ENCODE results near the gene FGF22.
"Not testable (repeated sequence)": the region's sequence is repeated elsewhere in the genome, so short reads cannot be mapped to it uniquely, and the experiment has no call there.

FGF22 gene

DNA sequence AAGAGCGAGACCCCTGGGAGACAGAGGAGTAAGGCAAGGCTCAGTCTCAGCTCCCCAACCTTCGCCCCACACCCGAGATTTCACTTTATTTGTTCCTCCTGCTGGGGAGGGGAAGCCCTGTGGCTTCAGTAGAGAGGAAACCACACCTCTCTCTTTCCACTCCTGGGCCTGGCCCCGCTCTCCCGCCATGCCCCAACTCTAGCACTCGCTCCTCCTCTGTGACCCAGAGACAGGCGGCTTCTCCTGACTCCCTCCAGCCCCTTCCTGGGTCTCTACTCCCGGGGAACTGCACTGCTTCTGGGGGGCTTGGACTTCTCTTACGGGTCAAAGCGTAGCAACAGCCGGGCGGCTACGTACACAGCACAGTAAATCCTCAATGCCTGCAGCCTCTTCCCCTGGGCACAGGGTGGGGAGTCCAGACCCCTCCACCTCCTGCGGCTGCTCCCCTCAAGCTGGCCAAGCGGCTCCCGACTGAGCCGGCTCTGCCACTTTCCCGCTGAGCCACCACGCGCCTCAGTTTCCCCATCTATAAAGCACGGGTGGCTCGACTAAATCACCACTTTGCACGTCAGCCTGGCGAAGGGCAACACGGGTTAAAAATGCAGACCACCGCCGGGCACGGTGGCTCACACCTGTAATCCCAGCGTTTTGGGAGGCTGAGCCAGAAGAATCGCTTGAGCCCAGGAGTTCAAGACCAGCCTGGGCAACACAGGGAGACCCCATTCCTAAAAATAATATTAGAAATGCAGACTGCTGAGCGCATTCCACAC lies 21.9 kb downstream of the FGF22 start:
- peak; percentile 67 for DNase-seq

DNA sequence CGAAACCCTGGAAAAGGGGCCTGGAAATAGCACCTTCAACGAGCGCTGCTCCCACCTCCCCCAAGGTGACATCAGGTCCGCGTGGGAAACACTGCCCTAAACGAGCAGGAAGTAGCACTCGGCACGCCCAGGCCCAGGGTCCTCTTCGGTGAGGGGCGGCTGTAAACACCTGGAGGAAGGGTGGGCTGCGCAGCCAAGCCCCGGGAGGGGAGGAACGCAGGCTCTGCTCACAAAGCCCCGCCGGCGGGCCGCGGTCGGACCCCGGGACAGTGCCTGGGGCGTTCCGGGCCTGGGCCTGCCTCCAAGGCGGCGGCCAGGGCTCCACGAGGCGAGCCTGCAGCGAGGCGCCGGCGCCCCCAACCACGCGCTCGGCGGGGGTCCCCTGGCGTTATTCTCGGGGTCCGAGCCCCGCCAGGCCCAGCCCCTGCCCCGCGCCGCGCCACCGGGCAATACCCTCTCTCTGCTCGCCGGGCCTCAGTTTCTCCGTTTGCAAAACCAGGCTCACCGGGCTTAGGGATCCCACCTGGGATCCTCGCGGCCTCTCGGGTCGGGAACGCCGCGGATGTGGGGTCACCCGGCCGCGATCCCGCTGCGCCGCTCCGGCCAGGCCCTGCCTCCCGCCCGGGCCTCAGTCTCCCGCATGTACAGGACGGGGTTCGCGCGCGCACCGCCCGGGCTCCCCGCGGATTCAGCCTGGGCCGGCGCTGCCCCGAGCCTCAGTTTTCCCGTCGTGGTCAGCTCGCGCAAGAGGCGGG lies 22.7 kb downstream of the FGF22 start:
- DNase-seq: peak; percentile 64

GRCh38 chr19:662962-663681 lies 23.4 kb downstream of the FGF22 start, which contains the start of gene RNF126:
TSS of gene RNF126 (minus strand) at chr19:663214. CDS start at chr19:663121, 93 bp downstream.
- DNase-seq: peak; percentile 94

DNA sequence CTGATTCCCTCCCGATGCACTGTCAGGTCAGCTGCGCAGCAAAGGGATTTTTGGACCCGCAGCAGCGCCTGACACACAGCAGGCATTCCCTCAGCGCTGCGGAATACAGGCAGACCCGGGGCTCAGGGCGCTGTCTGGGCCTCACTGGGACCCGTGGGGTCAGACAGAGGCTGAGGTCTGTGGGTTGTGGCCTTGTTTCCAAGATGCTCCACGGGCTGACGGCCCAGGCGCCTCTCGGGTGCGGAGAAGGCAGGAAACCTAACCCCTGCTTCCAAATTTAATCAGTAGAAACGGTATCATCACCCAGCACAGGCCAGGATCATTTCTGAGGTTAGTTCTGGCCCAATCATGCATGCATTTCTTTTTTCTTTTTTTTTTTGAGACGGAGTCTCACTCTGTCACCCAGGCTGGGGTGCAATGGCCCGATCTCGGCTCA lies 24.0 kb downstream of the FGF22 start:
- no peak for DNase-seq

DNA sequence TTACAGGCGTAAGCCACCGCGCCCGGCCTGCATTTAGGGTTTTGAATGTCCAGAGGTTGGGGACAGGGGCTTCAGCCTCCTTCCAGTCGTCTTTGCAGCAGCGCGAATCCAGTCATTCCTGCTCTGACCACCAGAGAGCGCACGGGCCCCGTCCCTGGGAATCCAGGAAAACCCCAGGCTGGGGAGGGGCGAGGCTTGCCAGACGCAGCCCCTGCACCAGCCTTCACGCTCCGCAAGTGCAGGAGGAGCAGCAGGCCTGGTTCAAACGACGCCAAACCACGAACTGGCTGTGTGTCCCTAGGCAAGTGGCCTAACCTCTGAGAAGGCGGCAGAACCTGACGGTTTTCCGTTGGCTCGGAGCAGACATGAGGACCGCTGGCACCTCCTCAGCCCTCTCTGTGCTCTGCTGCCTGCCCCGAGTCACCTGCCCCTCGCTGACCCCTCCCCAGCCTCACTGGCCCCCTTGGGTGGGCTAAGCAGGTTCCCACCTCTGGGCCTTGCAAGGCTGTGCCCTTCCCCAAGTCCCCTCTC lies 25.3 kb downstream of the FGF22 start:
- peak; percentile 81 for DNase-seq

- DNase-seq: not testable (repeated sequence)
Observed at GRCh38 chr19:666985-667573, 27.4 kb downstream of the FGF22 start.

DNA sequence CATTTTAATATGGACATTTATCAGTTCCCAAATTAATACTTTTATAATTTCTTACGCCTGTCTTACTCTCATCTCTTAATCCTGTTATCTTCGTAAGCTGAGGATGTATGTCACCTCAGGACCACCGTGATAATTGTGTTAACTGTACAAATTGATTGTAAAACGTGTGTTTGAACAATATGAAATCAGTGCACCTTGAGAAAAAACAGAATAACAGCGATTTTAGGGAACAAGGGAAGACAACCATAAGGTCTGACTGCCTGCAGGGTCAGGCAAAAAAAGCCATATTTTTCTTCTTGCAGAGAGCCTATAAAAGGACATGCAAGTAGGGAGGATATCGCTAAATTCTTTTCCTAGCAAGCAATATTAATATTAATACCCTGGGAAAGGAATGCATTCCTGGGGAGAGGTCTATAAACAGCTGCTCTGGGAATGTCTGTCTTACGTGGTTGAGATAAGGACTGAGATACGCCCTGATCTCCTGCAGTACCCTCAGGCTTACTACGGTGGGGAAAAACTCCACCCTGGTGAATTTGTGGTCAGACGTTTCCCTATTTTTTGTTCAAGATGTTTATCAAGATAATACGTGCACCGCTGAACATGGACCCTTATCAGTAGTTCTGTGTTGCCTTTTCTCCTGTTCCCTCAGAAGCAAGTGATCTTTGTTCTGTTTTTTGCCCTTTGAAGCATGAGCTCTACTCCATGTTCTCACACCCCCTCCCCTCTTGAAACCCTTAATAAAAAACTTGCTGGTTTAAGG lies 29.2 kb downstream of the FGF22 start:
- not testable (repeated sequence) for DNase-seq

GRCh38 chr19:670609-671075 lies 31.0 kb downstream of the FGF22 start:
- no peak for DNase-seq

DNA sequence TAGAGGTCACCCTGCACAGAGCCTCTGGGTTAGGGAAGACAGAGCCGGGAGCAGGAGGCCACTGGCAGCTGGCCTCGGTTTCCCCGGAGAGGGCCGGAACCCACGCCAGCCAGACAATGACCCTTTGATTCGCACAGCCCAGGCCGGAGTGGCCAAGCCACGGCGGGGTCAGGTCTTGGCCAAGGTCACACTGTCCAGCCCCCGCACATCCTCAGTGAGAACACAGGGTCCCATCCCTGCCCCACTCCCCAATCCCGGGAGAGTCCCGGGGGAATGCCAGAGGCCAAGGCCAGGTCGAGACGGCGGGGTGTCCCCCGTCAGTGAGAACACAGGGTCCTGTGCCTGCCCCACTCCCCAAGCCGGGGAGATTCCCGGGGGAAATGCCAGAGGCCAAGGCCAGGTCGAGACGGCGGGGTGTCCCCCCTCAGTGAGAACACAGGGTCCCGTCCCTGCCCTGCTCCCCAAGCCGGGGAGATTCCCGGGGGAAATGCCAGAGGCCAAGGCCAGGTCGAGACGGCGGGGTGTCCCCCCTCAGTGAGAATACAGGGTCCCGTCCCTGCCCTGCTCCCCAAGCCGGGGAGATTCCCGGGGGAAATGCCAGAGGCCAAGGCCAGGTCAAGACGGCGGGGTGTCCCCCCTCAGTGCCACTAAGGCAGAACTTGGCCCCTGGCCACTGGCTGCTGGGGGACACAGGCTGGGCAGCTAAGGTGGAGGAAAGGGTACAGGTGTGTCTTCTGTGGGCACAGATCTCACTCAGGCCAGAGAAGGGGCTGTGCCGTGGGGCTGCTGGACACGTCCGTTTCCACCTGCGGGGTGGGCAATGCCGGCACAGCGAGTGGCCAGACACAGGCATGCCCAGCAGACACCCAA lies 34.8 kb downstream of the FGF22 start:
- no peak for DNase-seq

DNA sequence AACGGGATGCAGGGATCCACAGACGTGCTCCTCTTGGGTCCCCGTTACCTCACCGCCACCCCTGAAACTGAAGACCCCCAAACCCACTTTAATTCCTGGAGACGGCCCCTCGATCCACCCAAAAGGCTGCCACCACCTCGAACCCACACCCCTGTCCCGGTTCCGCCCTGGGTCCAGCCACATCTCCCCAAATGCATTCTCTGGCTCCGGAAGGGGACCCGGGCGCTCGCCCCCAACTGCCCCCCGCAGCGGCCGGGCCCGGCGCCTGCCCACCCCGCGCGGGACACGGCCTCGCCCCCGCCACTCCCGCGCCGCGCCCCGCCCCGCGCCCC lies 36.3 kb downstream of the FGF22 start:
- DNase-seq: no peak

DNA sequence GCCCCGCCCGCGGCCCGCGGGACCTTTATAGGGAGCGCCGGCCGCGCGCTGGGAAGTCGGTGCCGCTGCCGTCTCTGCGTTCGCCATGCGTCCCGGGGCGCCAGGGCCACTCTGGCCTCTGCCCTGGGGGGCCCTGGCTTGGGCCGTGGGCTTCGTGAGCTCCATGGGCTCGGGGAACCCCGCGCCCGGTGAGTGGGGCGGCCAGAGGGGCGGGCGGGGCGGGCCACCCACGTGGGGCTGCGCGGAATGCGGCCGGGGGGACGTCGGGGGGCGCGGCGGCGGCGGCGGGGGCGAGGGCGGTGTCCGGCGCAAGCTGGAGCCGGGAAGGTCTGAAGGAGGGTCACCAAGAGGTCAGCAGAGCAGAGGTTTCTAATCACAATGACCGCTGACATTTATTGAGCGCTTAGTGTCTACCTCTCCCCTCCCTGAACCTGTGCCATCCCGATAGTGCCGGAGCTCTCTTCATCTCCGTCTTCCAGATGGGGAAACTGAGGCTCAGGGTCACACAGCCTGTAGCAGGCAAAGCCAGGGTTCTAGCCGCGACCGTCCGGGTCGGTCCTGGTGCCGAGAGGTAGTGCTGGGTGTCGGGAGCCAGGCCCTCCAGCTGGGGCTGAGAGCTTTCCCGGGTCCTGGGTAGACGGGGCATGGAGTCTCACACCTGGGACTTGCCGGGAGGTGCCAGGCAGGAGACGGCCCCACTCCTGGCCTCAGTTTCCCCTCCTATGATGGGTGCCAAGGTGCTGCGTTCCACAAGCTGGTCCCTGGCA lies 36.8 kb downstream of the FGF22 start, which contains the start of gene FSTL3:
Gene FSTL3, plus strand, starts transcription at position 54 of the 767 bp plus-strand sequence. Its CDS starts 32 bp downstream, at position 86.
- DNase-seq: no peak

- DNase-seq: no peak
Observed at GRCh38 chr19:677201-677600, 37.5 kb downstream of the FGF22 start.

GRCh38 chr19:677601-678436 lies 38.1 kb downstream of the FGF22 start:
- DNase-seq: no peak

DNA sequence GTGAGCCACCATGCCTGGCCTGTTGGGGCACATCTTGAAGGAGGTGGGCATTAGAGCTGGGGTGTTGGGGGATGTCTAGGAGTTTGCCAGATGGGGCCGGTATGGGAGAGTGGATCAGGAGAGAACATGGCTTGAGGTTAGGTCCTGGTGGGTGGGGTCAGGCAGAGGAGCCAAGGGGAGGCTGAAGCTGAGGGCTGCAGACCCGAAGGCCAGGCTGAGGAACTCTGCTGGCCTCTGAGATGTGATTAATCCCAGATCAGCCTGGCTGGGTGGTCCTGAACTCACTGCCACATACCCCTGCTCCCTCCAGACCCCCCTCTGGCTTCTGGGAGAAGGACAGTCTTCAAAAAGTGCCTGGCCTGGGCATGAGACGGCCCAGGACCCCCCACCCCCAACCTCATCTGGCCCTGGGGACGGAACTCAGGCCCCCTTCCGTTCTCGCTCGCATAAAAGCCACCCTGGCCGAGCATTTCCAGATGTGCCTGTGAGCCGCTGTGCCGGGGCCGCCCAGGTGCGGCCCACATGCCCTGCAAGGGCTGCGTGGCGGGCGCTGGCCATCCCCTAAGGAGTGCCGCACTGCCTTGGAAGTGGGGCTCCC lies 39.2 kb downstream of the FGF22 start:
- DNase-seq: no peak

DNA sequence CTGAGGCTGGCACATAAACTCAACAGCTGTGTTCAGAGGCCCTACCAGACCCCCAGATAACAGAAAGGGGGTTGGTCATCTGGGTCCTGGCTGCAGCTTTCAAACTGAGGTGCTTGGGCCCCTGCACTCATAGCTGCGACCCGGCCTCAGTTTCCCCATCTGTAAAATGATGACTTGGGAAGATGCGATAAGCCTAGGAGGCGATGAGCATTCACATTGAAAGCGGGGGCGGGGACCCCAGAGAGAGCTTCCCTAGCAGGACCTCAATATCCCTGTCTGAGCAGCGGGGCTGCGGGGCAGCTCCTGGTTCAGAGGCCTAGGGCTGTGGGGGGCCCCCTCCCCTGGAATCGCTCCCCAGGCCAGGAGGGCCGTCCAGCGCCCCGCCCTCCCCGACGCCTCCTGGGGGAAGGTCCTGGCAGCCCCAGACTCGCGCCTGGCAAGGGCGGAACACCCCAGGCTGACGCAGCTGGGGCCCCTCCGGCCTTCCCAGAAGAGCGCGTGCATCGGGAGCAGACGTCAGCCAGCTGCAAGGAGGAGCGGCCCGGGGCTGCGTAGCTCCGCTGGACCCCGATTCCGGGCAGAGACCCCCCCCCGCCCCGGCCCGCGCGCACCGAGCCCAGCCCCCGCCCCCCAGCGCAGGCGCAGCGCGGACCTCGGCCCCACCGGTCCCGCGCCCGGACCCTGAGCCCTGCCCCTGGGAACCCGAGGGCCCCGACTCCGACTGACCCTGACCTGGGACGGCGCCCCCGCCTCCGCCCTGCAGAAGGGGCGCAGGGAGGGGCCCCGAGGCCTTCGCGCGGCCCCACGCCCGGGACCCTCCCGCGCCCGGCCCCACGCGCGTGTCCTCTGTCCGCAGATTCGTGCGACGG lies 40.0 kb downstream of the FGF22 start:
- no peak for DNase-seq

DNA sequence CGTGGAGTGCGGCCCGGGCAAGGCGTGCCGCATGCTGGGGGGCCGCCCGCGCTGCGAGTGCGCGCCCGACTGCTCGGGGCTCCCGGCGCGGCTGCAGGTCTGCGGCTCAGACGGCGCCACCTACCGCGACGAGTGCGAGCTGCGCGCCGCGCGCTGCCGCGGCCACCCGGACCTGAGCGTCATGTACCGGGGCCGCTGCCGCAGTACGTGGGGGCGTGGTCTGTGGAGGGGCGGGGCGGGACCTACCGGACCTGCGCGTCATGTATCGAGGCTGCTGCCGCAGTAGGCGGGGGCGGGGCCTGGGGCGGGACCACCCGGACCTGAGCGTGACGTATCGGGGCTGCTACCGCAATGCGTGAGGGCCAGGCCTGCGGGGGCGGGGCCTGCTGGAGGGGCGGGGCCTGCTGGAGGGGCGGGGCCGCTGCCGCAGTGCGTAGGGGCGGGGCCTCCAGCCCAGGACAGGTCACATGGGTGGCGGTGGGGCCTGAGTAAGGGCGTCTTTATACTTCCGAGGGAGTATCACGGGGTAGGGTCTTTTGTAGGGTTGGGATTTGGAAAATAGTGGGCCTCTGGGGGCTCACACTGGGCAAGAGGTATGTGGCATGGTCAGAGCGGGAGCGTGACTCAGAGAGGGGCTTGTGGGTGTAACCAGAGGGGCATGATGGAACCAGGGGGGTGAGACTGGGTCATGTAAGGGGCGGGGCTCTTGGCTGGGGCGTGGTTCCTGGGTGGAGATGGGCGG lies 40.8 kb downstream of the FGF22 start:
- peak; percentile 100 for DNase-seq

Data from activated CD4-positive, alpha-beta T cell treated with anti-CD3 and anti-CD28 coated beads, Interleukin-2, amount 50 U/mL, for 1 hour (primary cell).